Activated B cell treated with CpG ODN at 0.5 μM for 24 hours (primary cell): ENCODE data around the gene HELQ. TPM values are rescaled to one million over a fixed set of nuclear protein-coding genes. Genes with fewer than 3 reads are reported as not detected.
A peak's percentile ranks its signal among the peaks of the same experiment; 100 is the strongest.

ENCODE experiments used
- ATAC-seq: fragments of 200-7000 bp; cut with Tn5 transposase; one replicate; pipeline ENCODE4 v1.10.0; 2021; ENCODE audit warnings: low read depth, mild to moderate bottlenecking, moderate library complexity
- CTCF ChIA-PET: fragments of 350-600 bp; sonication (Branson Sonifier 250); formaldehyde crosslinking; loops from one replicate; lab custom pipeline; 2021; ENCODE audit warnings: antibody characterized with exemption; lab: Charles Lee
- POLR2A ChIA-PET: fragments of 350-600 bp; sonication (Branson Sonifier 250); formaldehyde crosslinking; loops from one replicate; lab custom pipeline; 2021; ENCODE audit warnings: antibody characterized with exemption; lab: Charles Lee
- DNase-seq: peaks from one replicate; pipeline ENCODE4 v3.0.0; 2022
- H3K27ac Mint-ChIP-seq: one replicate; pipeline ENCODE4 v1.8.0; 2020; ENCODE audit warnings: mixed read lengths
- H3K27me3 Mint-ChIP-seq: one replicate; pipeline ENCODE4 v1.8.0; 2021; ENCODE audit warnings: mixed read lengths
- H3K36me3 Mint-ChIP-seq: one replicate; pipeline ENCODE4 v1.8.0; 2021; ENCODE audit warnings: low read depth, mixed read lengths
- H3K4me1 Mint-ChIP-seq: one replicate; pipeline ENCODE4 v1.8.0; 2021; ENCODE audit warnings: mixed read lengths
- H3K4me3 Mint-ChIP-seq: one replicate; pipeline ENCODE4 v1.8.0; 2020; ENCODE audit warnings: mild to moderate bottlenecking, mixed read lengths
- H3K9me3 Mint-ChIP-seq: one replicate; pipeline ENCODE4 v1.8.0; 2020; ENCODE audit warnings: mixed read lengths
- CTCF ChIP-seq: fragments of 200-600 bp; IDR thresholded peaks from one replicate; pipeline ENCODE4 v1.8.0; 2022; ENCODE audit warnings: antibody characterized with exemption, mild to moderate bottlenecking
- intact Hi-C: fragments of 100-400 bp; cut with micrococcal nuclease; formaldehyde crosslinking; loops from one replicate; pipeline ENCODE4 v1.15.1; 2024
- total RNA-seq: library from RNA; stranded (reverse); gene quantifications from 2 replicates; pipeline ENCODE4 v1.2.3, GENCODE V29; 2022

The HELQ gene
- total RNA-seq, 1 donor from 2014 or later, result 32.9 TPM

GRCh38 chr4:83364312-83364711 lies 91.3 kb downstream of the HELQ start:
- no peaks in the 10 kb centered on the region for H3K4me1 Mint-ChIP-seq
- POLR2A ChIA-PET, result no interaction called here
- CTCF ChIA-PET, result interaction anchor here (0.7 kb wide), 1 partner anchor 578 kb away, joined by 4 read pairs; no protein-coding TSS in a partner anchor
- no peaks in the 10 kb centered on the region for H3K36me3 Mint-ChIP-seq
- H3K27ac Mint-ChIP-seq, result no peak overlapping the region
- H3K9me3 Mint-ChIP-seq, result no peaks in the 10 kb centered on the region
- H3K4me3 Mint-ChIP-seq, result no peak overlapping the region
- no peaks in the 10 kb centered on the region for H3K27me3 Mint-ChIP-seq
- intact Hi-C loops, result loop anchor here (5.0 to 10.0 kb wide), 2 partner anchors 50 to 93 kb away; partner anchors contain the start of genes HELQ and MRPS18C
- ATAC-seq, result no peak
- no peak for DNase-seq
- no peak for TF ChIP-seq CTCF

GRCh38 chr4:83362492-83363329 lies 92.9 kb downstream of the HELQ start:
- ChIA-PET POLR2A (interaction anchor here (1.2 kb wide), 1 partner anchor 123 kb away, joined by 3 read pairs; no protein-coding TSS in a partner anchor), CTCF (interaction anchor here (0.7 to 2.5 kb wide), 9 partner anchors 10 to 279 kb away, joined by 3 to 9 read pairs (median 3); no protein-coding TSS in a partner anchor)
- Mint-ChIP-seq H3K36me3 (no peaks in the 10 kb centered on the region), H3K27ac (no peak overlapping the region), H3K27me3 (no peaks in the 10 kb centered on the region), H3K4me3 (no peak overlapping the region), H3K4me1 (no peaks in the 10 kb centered on the region), H3K9me3 (no peaks in the 10 kb centered on the region)
- ATAC-seq, result peak; percentile 52
- intact Hi-C loops, result loop anchor here (1.0 to 10.0 kb wide), 3 partner anchors 52 to 278 kb away; partner anchors contain the start of genes HELQ and MRPS18C
- TF ChIP-seq CTCF, result no peak
- no peak for DNase-seq

GRCh38 chr4:83361416-83362103 lies 94.1 kb downstream of the HELQ start:
- H3K27ac Mint-ChIP-seq, result no peak overlapping the region
- H3K36me3 Mint-ChIP-seq, result no peaks in the 10 kb centered on the region
- no peak for TF ChIP-seq CTCF
- DNase-seq, result no peak
- ChIA-PET POLR2A (interaction anchor here (1.2 kb wide), 1 partner anchor 124 kb away, joined by 3 read pairs; no protein-coding TSS in a partner anchor), CTCF (interaction anchor here (0.7 to 2.5 kb wide), 6 partner anchors 12 to 280 kb away, joined by 3 to 9 read pairs (median 4); no protein-coding TSS in a partner anchor)
- no peaks in the 10 kb centered on the region for H3K9me3 Mint-ChIP-seq
- no peaks in the 10 kb centered on the region for H3K27me3 Mint-ChIP-seq
- H3K4me3 Mint-ChIP-seq, result no peak overlapping the region
- no peaks in the 10 kb centered on the region for H3K4me1 Mint-ChIP-seq
- intact Hi-C loops, result loop anchor here (1.0 to 10.0 kb wide), 3 partner anchors 53 to 279 kb away; partner anchors contain the start of genes HELQ and MRPS18C
- ATAC-seq, result no peak

- TF ChIP-seq CTCF, result no peak
- ChIA-PET CTCF (no interaction called here), POLR2A (no interaction called here)
- H3K4me1 Mint-ChIP-seq, result no peaks in the 10 kb centered on the region
- no peak for ATAC-seq
- H3K9me3 Mint-ChIP-seq, result no peaks in the 10 kb centered on the region
- H3K4me3 Mint-ChIP-seq, result no peak overlapping the region
- peaks cover 2% of the 10 kb centered on the region for H3K27me3 Mint-ChIP-seq
- intact Hi-C loops, result loop anchor here (5.0 to 10.0 kb wide), 2 partner anchors 55 to 97 kb away; partner anchors contain the start of genes HELQ and MRPS18C
- H3K27ac Mint-ChIP-seq, result no peak overlapping the region
- DNase-seq, result no peak
- no peaks in the 10 kb centered on the region for H3K36me3 Mint-ChIP-seq
Measured at GRCh38 chr4:83360018-83360417, 95.6 kb downstream of the HELQ start.
